ENCODE data around the gene CAPN6. TPM values are rescaled to one million over a fixed set of nuclear protein-coding genes. Genes with fewer than 3 reads are reported as not detected.

The CAPN6 gene
- total RNA-seq, 1 experiment from 2014 or later = 3.1 TPM

GRCh38 chrX:111199505-111199904 is 70.8 kb downstream of the CAPN6 start:
- ChIA-PET POLR2A (no interaction called here), CTCF (interaction anchor here (0.5 kb wide), 1 partner anchor 246 kb away, joined by 3 read pairs; no protein-coding TSS in a partner anchor)
- no peak overlapping the region for H3K27ac Mint-ChIP-seq
- ATAC-seq = no peak
- H3K36me3 Mint-ChIP-seq = no peaks in the 10 kb centered on the region
- no peak overlapping the region for H3K4me3 Mint-ChIP-seq
- DNase-seq (ENCODE audit: low spot score) = no peak
- TF ChIP-seq ETV6 (CRISPR knock-in tag; IDR thresholded peaks at IDR 0.05) = no peak
- TF ChIP-seq E2F4 (CRISPR knock-in tag; IDR thresholded peaks at IDR 0.05; ENCODE audit: borderline replicate concordance, low read depth) = no peak
- TF ChIP-seq SP1 (CRISPR knock-in tag; conservative IDR thresholded peaks at IDR 0.05) = no peak
- no peak for TF ChIP-seq ARID4B (CRISPR knock-in tag; IDR thresholded peaks at IDR 0.05; ENCODE audit: borderline replicate concordance)
- no peak for TF ChIP-seq ATF1 (CRISPR knock-in tag; IDR thresholded peaks at IDR 0.05)
- TF ChIP-seq EMX1 (CRISPR knock-in tag; IDR thresholded peaks at IDR 0.05) = no peak
- TF ChIP-seq SMAD3 (CRISPR knock-in tag; IDR thresholded peaks at IDR 0.05; ENCODE audit: borderline replicate concordance) = no peak
- no peak for TF ChIP-seq NFATC4 (CRISPR knock-in tag; IDR thresholded peaks at IDR 0.05)
- H3K27me3 Mint-ChIP-seq (ENCODE audit: low read depth) = no peaks in the 10 kb centered on the region
- no peaks in the 10 kb centered on the region for H3K4me1 Mint-ChIP-seq
- no peaks in the 10 kb centered on the region for H3K9me3 Mint-ChIP-seq

Other genes with a start within 250 kb of the CAPN6 start
- gene PAK3, start 174.3 kb downstream of the CAPN6 start, total RNA-seq (2021) = 4.8 to 5.1 TPM (median 4.9 TPM) in 3 replicates
- 2.1 to 2.4 TPM (median 2.2 TPM) in 3 replicates for gene DCX, start 141.7 kb upstream of the CAPN6 start, total RNA-seq (2021)
- gene SERTM2, start 241.2 kb upstream of the CAPN6 start, total RNA-seq (2021) = 0.18 to 0.41 TPM (median 0.37 TPM) in 3 replicates

Data from WTC11 (cell line).